ENCODE results near the gene GAREM1. TPM values are rescaled to one million over a fixed set of nuclear protein-coding genes. Genes with fewer than 3 reads are reported as not detected.

GAREM1 gene
- polyA plus RNA-seq, 1 experiment, result 0.37 TPM

GRCh38 chr18:32358075-32358474, 112.6 kb downstream of the GAREM1 start:
- DNase-seq (ENCODE audit: low read depth), result no peak
- ChIA-PET CTCF (no interaction called here), POLR2A (no interaction called here)
- H3K4me3 ChIP-seq (ENCODE audit: low read depth, low read length), result no peak overlapping the region
- H3K36me3 ChIP-seq (ENCODE audit: control insufficient read depth, insufficient read depth, low read length), result no peaks in the 10 kb centered on the region
- H3K27me3 ChIP-seq (ENCODE audit: control insufficient read depth, insufficient read depth, low read length), result no peaks in the 10 kb centered on the region
- TF ChIP-seq CTCF (IDR thresholded peaks at IDR 0.05; ENCODE audit: insufficient read depth, low read depth, low read length), result no peak

- Histone ChIP-seq H3K36me3 (ENCODE audit: control insufficient read depth, insufficient read depth, low read length) (no peaks in the 10 kb centered on the region), H3K4me3 (ENCODE audit: low read depth, low read length) (no peak overlapping the region), H3K27me3 (ENCODE audit: control insufficient read depth, insufficient read depth, low read length) (no peaks in the 10 kb centered on the region)
- DNase-seq (ENCODE audit: low read depth), result peak; percentile 37
- POLR2A ChIA-PET, result no interaction called here
- CTCF ChIA-PET, result no interaction called here
- TF ChIP-seq CTCF (IDR thresholded peaks at IDR 0.05; ENCODE audit: insufficient read depth, low read depth, low read length), result no peak
Measured at GRCh38 chr18:32355896-32356295, 114.8 kb downstream of the GAREM1 start.

GRCh38 chr18:32354518-32354917, 116.2 kb downstream of the GAREM1 start:
- TF ChIP-seq CTCF (IDR thresholded peaks at IDR 0.05; ENCODE audit: insufficient read depth, low read depth, low read length), result no peak
- no peak overlapping the region for H3K4me3 ChIP-seq (ENCODE audit: low read depth, low read length)
- DNase-seq (ENCODE audit: low read depth), result no peak
- POLR2A ChIA-PET, result no interaction called here
- CTCF ChIA-PET, result no interaction called here
- no peaks in the 10 kb centered on the region for H3K27me3 ChIP-seq (ENCODE audit: control insufficient read depth, insufficient read depth, low read length)
- H3K36me3 ChIP-seq (ENCODE audit: control insufficient read depth, insufficient read depth, low read length), result no peaks in the 10 kb centered on the region

- POLR2A ChIA-PET, result no interaction called here
- Histone ChIP-seq H3K27me3 (ENCODE audit: control insufficient read depth, insufficient read depth, low read length) (no peaks in the 10 kb centered on the region), H3K4me3 (ENCODE audit: low read depth, low read length) (no peak overlapping the region), H3K36me3 (ENCODE audit: control insufficient read depth, insufficient read depth, low read length) (no peaks in the 10 kb centered on the region)
- DNase-seq (ENCODE audit: low read depth), result no peak
- CTCF ChIA-PET, result interaction anchor here (1.4 kb wide), 1 partner anchor 64 kb away, joined by 3 read pairs; no protein-coding TSS in a partner anchor
- TF ChIP-seq CTCF (IDR thresholded peaks at IDR 0.05; ENCODE audit: insufficient read depth, low read depth, low read length), result no peak
Measured at GRCh38 chr18:32353257-32353656, 117.4 kb downstream of the GAREM1 start.

- no peak for TF ChIP-seq CTCF (IDR thresholded peaks at IDR 0.05; ENCODE audit: insufficient read depth, low read depth, low read length)
- CTCF ChIA-PET, result no interaction called here
- POLR2A ChIA-PET, result no interaction called here
- no peaks in the 10 kb centered on the region for H3K27me3 ChIP-seq (ENCODE audit: control insufficient read depth, insufficient read depth, low read length)
- no peaks in the 10 kb centered on the region for H3K36me3 ChIP-seq (ENCODE audit: control insufficient read depth, insufficient read depth, low read length)
- DNase-seq (ENCODE audit: low read depth), result peak; percentile 6
- no peak overlapping the region for H3K4me3 ChIP-seq (ENCODE audit: low read depth, low read length)
Measured at GRCh38 chr18:32351032-32351431, 119.7 kb downstream of the GAREM1 start.

All from BJ (cell line).